Measurements from ENCODE around the gene CDH8. TPM values are rescaled to one million over a fixed set of nuclear protein-coding genes. Genes with fewer than 3 reads are reported as not detected.

Gene CDH8
- total RNA-seq, 1 donor from 2014 or later, result not detected

DNA sequence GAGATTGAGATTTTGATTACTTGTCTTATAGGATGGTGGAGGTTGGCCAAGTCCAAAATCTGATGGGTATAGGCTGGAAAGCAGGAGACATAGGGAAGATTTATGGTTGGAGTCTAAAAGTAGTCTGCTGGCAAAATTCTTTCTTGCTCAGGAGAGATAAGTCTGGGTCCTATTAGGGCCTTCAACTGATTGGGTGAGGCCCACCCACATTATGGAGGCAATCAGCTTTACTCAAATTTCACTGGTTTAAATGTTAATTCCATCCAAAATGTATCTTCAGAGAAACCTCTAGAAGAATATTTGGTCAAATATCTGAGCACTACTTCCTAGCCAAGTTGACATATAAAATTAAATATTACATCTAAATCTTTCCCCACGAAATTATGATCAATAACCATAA lies 31.7 kb upstream of the CDH8 start:
- intact Hi-C loops (cut with DNase I), result no loop called here
- Histone ChIP-seq H3K27me3 (no peaks in the 10 kb centered on the region), H3K4me1 (no peaks in the 10 kb centered on the region), H3K36me3 (no peaks in the 10 kb centered on the region), H3K9me3 (no peaks in the 10 kb centered on the region), H3K27ac (no peak overlapping the region), H3K4me3 (no peak overlapping the region)
- no peak for DNase-seq (ENCODE audit: low spot score in 2 of 2)
- TF ChIP-seq, protein P1, sequence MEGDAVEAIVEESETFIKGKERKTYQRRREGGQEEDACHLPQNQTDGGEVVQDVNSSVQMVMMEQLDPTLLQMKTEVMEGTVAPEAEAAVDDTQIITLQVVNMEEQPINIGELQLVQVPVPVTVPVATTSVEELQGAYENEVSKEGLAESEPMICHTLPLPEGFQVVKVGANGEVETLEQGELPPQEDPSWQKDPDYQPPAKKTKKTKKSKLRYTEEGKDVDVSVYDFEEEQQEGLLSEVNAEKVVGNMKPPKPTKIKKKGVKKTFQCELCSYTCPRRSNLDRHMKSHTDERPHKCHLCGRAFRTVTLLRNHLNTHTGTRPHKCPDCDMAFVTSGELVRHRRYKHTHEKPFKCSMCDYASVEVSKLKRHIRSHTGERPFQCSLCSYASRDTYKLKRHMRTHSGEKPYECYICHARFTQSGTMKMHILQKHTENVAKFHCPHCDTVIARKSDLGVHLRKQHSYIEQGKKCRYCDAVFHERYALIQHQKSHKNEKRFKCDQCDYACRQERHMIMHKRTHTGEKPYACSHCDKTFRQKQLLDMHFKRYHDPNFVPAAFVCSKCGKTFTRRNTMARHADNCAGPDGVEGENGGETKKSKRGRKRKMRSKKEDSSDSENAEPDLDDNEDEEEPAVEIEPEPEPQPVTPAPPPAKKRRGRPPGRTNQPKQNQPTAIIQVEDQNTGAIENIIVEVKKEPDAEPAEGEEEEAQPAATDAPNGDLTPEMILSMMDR (IDR thresholded peaks at IDR 0.05), result no peak

DNA sequence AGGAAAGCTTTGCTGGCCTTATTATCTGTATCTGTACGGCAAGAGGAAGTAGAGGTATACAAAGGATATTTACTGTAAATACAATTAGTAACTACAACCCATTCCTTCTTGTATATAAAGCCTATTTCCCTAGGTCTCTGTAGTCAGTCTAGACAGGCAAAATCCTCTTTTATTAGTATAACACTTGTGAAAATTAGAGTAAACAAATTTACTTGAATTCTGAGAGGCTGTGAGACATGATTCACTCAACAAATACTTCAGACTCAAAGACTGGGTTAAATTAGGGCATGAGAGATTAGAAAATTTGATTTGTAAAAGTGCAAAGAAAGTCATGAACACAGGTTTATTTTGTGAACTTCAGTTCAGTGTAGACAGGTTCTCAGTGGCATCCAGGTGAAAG lies 30.9 kb upstream of the CDH8 start:
- Histone ChIP-seq H3K27ac (no peak overlapping the region), H3K27me3 (no peaks in the 10 kb centered on the region), H3K4me1 (no peaks in the 10 kb centered on the region), H3K4me3 (no peak overlapping the region), H3K9me3 (no peaks in the 10 kb centered on the region), H3K36me3 (no peaks in the 10 kb centered on the region)
- intact Hi-C loops (cut with DNase I), result no loop called here
- TF ChIP-seq, protein P1 (IDR thresholded peaks at IDR 0.05), result no peak
- DNase-seq (ENCODE audit: low spot score in 2 of 2), result no peak

DNA sequence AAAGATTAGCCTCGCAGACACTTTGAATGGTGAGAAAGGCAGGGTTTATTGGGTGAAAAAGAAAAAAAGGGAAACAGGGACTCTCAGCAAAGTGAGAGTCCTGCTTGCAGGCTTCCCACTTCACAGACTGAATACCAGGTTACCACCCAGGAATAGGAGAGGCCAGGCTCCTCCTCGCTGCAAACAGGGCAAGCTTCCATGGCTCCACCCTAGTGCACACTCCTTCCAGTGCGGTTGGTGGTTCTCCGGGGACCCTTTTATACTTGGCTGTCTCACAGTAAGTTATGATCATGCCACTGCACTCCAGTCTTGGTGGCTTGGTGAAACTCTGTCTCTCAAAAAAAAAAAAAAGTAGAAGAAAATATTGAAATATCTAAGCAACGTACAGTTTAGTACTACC lies 30.5 kb upstream of the CDH8 start:
- TF ChIP-seq, protein P1 (IDR thresholded peaks at IDR 0.05), result no peak
- no peaks in the 10 kb centered on the region for H3K27me3 ChIP-seq
- intact Hi-C loops (cut with DNase I), result no loop called here
- H3K4me3 ChIP-seq, result no peak overlapping the region
- no peaks in the 10 kb centered on the region for H3K36me3 ChIP-seq
- H3K27ac ChIP-seq, result no peak overlapping the region
- no peaks in the 10 kb centered on the region for H3K9me3 ChIP-seq
- no peak for DNase-seq (ENCODE audit: low spot score in 2 of 2)
- no peaks in the 10 kb centered on the region for H3K4me1 ChIP-seq

DNA sequence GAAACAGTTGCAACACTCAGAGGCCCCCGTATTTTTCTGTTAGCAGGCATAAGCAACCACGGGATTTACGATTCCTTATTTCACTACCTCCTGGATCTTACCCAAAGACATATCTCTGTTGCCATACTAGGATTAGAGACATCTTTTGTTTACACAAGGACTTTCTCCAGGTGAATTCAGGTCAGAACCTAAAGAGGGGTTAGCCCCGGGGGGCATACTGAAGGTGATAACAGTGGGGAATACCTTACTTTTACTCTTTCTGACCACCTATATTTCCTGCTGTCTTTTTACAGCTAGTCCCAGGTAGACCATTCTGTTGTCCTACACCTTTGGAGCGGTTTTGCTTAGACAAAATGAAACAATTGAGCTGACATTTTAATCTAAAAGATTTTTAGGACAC lies 27.9 kb upstream of the CDH8 start:
- H3K4me3 ChIP-seq, result no peak overlapping the region
- no peaks in the 10 kb centered on the region for H3K27me3 ChIP-seq
- H3K36me3 ChIP-seq, result no peaks in the 10 kb centered on the region
- no peak for DNase-seq (ENCODE audit: low spot score in 2 of 2)
- TF ChIP-seq, protein P1 (IDR thresholded peaks at IDR 0.05), result no peak
- H3K4me1 ChIP-seq, result no peaks in the 10 kb centered on the region
- no peaks in the 10 kb centered on the region for H3K9me3 ChIP-seq
- H3K27ac ChIP-seq, result no peak overlapping the region
- intact Hi-C loops (cut with DNase I), result no loop called here

DNA sequence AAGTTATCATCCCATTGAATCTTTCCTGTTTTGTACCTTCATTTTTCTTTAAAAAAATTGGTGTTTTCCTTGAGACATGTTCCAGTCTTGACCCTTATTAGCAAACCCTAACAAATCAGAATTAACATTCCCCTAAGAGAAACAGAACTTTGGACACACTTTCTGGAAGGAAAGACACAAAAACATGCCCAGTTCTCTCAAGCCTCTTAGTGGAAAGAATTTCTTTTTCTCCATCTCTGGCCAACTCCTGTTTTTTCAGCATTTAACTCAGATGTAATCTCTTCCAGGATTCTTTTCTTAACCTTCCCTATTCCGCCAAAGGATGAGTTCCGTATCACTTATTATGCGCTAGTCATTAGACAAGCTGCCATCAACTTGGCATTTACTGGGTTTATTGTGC lies 23.9 kb upstream of the CDH8 start:
- Histone ChIP-seq H3K9me3 (no peaks in the 10 kb centered on the region), H3K27ac (no peak overlapping the region), H3K36me3 (no peaks in the 10 kb centered on the region), H3K4me1 (no peaks in the 10 kb centered on the region), H3K27me3 (no peaks in the 10 kb centered on the region), H3K4me3 (no peak overlapping the region)
- no peak for DNase-seq (ENCODE audit: low spot score in 2 of 2)
- intact Hi-C loops (cut with DNase I), result no loop called here
- TF ChIP-seq, protein P1 (IDR thresholded peaks at IDR 0.05), result no peak

DNA sequence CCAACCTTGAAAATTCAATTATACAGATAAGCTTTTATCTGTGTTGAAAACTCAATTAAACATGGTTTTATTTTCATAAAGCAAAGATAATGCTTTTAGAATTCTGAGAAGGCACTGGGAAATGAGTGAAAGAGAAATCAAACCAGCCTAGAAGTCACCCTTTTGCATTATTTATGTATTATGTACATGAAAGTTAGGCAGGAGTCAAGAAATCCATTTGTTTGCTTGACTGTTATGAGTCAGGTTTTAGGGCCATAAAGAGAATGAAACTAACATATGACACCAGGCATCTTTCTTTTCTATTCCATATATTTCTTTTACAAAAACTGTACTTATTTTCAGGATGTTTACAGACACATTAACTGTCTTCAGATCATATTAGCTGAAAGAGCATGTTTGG lies 23.3 kb upstream of the CDH8 start:
- no peaks in the 10 kb centered on the region for H3K27me3 ChIP-seq
- no peak for DNase-seq (ENCODE audit: low spot score in 2 of 2)
- H3K4me3 ChIP-seq, result no peak overlapping the region
- intact Hi-C loops (cut with DNase I), result no loop called here
- no peak overlapping the region for H3K27ac ChIP-seq
- no peaks in the 10 kb centered on the region for H3K9me3 ChIP-seq
- H3K36me3 ChIP-seq, result no peaks in the 10 kb centered on the region
- no peaks in the 10 kb centered on the region for H3K4me1 ChIP-seq
- TF ChIP-seq, protein P1 (IDR thresholded peaks at IDR 0.05), result no peak

Data from ascending aorta (tissue), 2 donors.